OCI-LY3 (cell line): ENCODE data around the gene RAB11FIP4.

Experiments used
- EZH2phosphoT487 ChIP-seq: fragments of 200-600 bp; shearing (Covaris generic); IDR thresholded peaks from 2 replicates; pipeline ENCODE4 v1.6.1; 2018; ENCODE audit warnings: antibody characterized with exemption, mixed run types, low read depth
- TF ChIP-seq, protein P1 (sequence below): fragments of 200-600, 300-600 bp; sonication (generic); IDR thresholded peaks from 2 replicates; pipeline ENCODE4 v1.5.1; 2014; ENCODE audit warnings: antibody characterized with exemption, low read length, low read depth

- TF ChIP-seq, protein P1, sequence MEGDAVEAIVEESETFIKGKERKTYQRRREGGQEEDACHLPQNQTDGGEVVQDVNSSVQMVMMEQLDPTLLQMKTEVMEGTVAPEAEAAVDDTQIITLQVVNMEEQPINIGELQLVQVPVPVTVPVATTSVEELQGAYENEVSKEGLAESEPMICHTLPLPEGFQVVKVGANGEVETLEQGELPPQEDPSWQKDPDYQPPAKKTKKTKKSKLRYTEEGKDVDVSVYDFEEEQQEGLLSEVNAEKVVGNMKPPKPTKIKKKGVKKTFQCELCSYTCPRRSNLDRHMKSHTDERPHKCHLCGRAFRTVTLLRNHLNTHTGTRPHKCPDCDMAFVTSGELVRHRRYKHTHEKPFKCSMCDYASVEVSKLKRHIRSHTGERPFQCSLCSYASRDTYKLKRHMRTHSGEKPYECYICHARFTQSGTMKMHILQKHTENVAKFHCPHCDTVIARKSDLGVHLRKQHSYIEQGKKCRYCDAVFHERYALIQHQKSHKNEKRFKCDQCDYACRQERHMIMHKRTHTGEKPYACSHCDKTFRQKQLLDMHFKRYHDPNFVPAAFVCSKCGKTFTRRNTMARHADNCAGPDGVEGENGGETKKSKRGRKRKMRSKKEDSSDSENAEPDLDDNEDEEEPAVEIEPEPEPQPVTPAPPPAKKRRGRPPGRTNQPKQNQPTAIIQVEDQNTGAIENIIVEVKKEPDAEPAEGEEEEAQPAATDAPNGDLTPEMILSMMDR = no peak
- TF ChIP-seq EZH2phosphoT487 = no peak
Measured at GRCh38 chr17:31481783-31482081, 90.3 kb downstream of the RAB11FIP4 start.
